PC-9 (cell line): ENCODE measurements around the gene ITPRIP. TPM values are rescaled to one million over a fixed set of nuclear protein-coding genes. Genes with fewer than 3 reads are reported as not detected.

Source experiments
- BruUV-seq: library from RNA; stranded (reverse); fragments of 400-500 nt; replicated peaks from 2 replicates; lab custom pipeline; 2021; lab: Mats Ljungman, UMichigan
- CTCF ChIA-PET: fragments of 300-600 bp; sonication (Branson Sonifier 250); formaldehyde crosslinking; loops from one replicate; lab custom pipeline; 2022; ENCODE audit warnings: antibody characterized with exemption; lab: Charles Lee
- POLR2A ChIA-PET: fragments of 300-600 bp; sonication (Branson Sonifier 250); formaldehyde crosslinking; loops from one replicate; lab custom pipeline; 2022; ENCODE audit warnings: antibody characterized with exemption; ENCODE audit not compliant: unreplicated experiment; lab: Charles Lee
- DNase-seq, 2 experiments: peaks; one replicate each; pipeline versions ENCODE4 v3.0.0 to v3.0.0-alpha.2; 2015 to 2022; ENCODE audit warnings: mixed read lengths in 1 of 2
- H2AFZ ChIP-seq: fragments of 200-600 bp; sonication (generic); 2 replicates; pipeline ENCODE4 v1.8.1; 2017; ENCODE audit warnings: antibody characterized with exemption
- H3F3A ChIP-seq: fragments of 200-600 bp; sonication (generic); 2 replicates; pipeline ENCODE4 v1.8.1; 2017; ENCODE audit warnings: antibody characterized with exemption, mild to moderate bottlenecking, low read depth; ENCODE audit not compliant: insufficient read depth
- H3K27ac ChIP-seq: fragments of 200-600 bp; sonication (generic); 2 replicates; pipeline ENCODE4 v1.6.1; 2016; ENCODE audit warnings: mixed run types
- H3K27me3 ChIP-seq: fragments of 200-600 bp; sonication (generic); 2 replicates; pipeline ENCODE4 v1.6.1; 2016; ENCODE audit warnings: low read depth, mixed run types; ENCODE audit not compliant: insufficient read depth
- H3K36me3 ChIP-seq: fragments of 200-600 bp; sonication (generic); 2 replicates; pipeline ENCODE4 v1.6.1; 2016; ENCODE audit warnings: low read depth, mixed run types
- H3K4me1 ChIP-seq: fragments of 200-600 bp; sonication (generic); replicated peaks from 2 replicates; pipeline ENCODE4 v1.6.1; 2016; ENCODE audit warnings: mixed run types; ENCODE audit not compliant: insufficient read depth
- H3K4me2 ChIP-seq: fragments of 200-600 bp; sonication (generic); 2 replicates; pipeline ENCODE4 v1.6.1; 2017; ENCODE audit warnings: mixed run types
- H3K4me3 ChIP-seq: fragments of 200-600 bp; sonication (generic); 2 replicates; pipeline ENCODE4 v1.6.1; 2016; ENCODE audit warnings: mixed run types
- H3K79me2 ChIP-seq: fragments of 200-600 bp; sonication (generic); 2 replicates; pipeline ENCODE4 v1.6.1; 2017; ENCODE audit warnings: low read depth, mixed run types
- H3K9me2 ChIP-seq: fragments of 200-600 bp; sonication (generic); 2 replicates; pipeline ENCODE4 v1.8.1; 2017; ENCODE audit warnings: mild to moderate bottlenecking; ENCODE audit not compliant: insufficient read depth
- H3K9me3 ChIP-seq: fragments of 200-600 bp; sonication (generic); 2 replicates; pipeline ENCODE4 v1.8.1; 2016; ENCODE audit warnings: low read depth; ENCODE audit not compliant: insufficient read depth
- H4K20me1 ChIP-seq: fragments of 200-600 bp; sonication (generic); 2 replicates; pipeline ENCODE4 v1.8.1; 2017; ENCODE audit not compliant: insufficient read depth
- CTCF ChIP-seq: fragments of 200-600 bp; sonication (generic); conservative IDR thresholded peaks from 2 replicates; pipeline ENCODE4 v1.6.1; 2017; ENCODE audit warnings: mixed run types, antibody characterized with exemption, mild to moderate bottlenecking, moderate library complexity
- EZH2 ChIP-seq: fragments of 200-600 bp; sonication (generic); IDR thresholded peaks from 2 replicates; pipeline ENCODE4 v1.8.0; 2017; ENCODE audit warnings: antibody characterized with exemption, low read depth
- intact Hi-C: fragments of 100-400 bp; cut with micrococcal nuclease; formaldehyde crosslinking; loops from one replicate; pipeline ENCODE4 v1.10.0; 2022; ENCODE audit not compliant: unreplicated experiment
- total RNA-seq: library from RNA; stranded (reverse); gene quantifications from 2 replicates; pipeline ENCODE4 v1.2.3, GENCODE V29; 2021

ITPRIP gene
- total RNA-seq, 1 experiment from 2014 or later = 6.7 TPM

- no TSS peak for BruUV-seq
- DNase-seq = no peak
- TF ChIP-seq CTCF (no peak; the same call in 1 of the 2 replicates), EZH2 (no peak)
- Histone ChIP-seq H3K36me3 (no peaks in the 10 kb centered on the region), H3K4me3 (no peak overlapping the region), H3K9me3 (no peaks in the 10 kb centered on the region; the same call in 1 of the 2 replicates), H2AFZ (no peak overlapping the region), H3K27ac (no peak overlapping the region), H3K4me2 (no peak overlapping the region), H3K9me2 (no peaks in the 10 kb centered on the region), H4K20me1 (no peaks in the 10 kb centered on the region), H3K79me2 (no peaks in the 10 kb centered on the region), H3K27me3 (no peaks in the 10 kb centered on the region), H3F3A (no peaks in the 10 kb centered on the region), H3K4me1 (no peaks in the 10 kb centered on the region)
- intact Hi-C loops = no loop called here
- ChIA-PET POLR2A (no interaction called here), CTCF (no interaction called here)
These were observed 40.3 kb downstream of the ITPRIP start for GRCh38 chr10:104297697-104298660.

GRCh38 chr10:104296687-104297436 is 41.4 kb downstream of the ITPRIP start:
- DNase-seq = no peak
- Histone ChIP-seq H2AFZ (no peak overlapping the region), H3K4me2 (no peak overlapping the region), H3K4me1 (no peaks in the 10 kb centered on the region), H3F3A (no peaks in the 10 kb centered on the region), H3K27ac (no peak overlapping the region), H3K79me2 (no peaks in the 10 kb centered on the region), H3K9me2 (no peaks in the 10 kb centered on the region), H3K4me3 (no peak overlapping the region), H3K9me3 (no peaks in the 10 kb centered on the region; the same call in 1 of the 2 replicates), H4K20me1 (no peaks in the 10 kb centered on the region), H3K27me3 (no peaks in the 10 kb centered on the region), H3K36me3 (no peaks in the 10 kb centered on the region)
- BruUV-seq = no TSS peak
- intact Hi-C loops = no loop called here
- ChIA-PET POLR2A (no interaction called here), CTCF (no interaction called here)
- TF ChIP-seq CTCF = no peak

- POLR2A ChIA-PET = no interaction called here
- no peak overlapping the region for H2AFZ ChIP-seq
- H3K27me3 ChIP-seq = no peaks in the 10 kb centered on the region
- H3K4me1 ChIP-seq = 0 out of 2 replicates have a peak, but pooled peaks cover 3% of the 10 kb centered on the region
- no peak overlapping the region for H3K4me2 ChIP-seq
- H3K4me3 ChIP-seq = no peak overlapping the region
- H3K9me3 ChIP-seq = no peaks in the 10 kb centered on the region
- DNase-seq = no peak
- H3F3A ChIP-seq = no peaks in the 10 kb centered on the region
- no peak for TF ChIP-seq EZH2
- TF ChIP-seq CTCF = no peak
- intact Hi-C loops = no loop called here
- no peaks in the 10 kb centered on the region for H3K36me3 ChIP-seq
- no peaks in the 10 kb centered on the region for H4K20me1 ChIP-seq
- no peak overlapping the region for H3K27ac ChIP-seq
- H3K79me2 ChIP-seq = no peaks in the 10 kb centered on the region
- BruUV-seq = no TSS peak
- H3K9me2 ChIP-seq = no peaks in the 10 kb centered on the region
- CTCF ChIA-PET = no interaction called here
These were observed 44.4 kb downstream of the ITPRIP start for GRCh38 chr10:104293781-104294321.
